ENCODE results near the gene CDKL1.
A peak's percentile ranks its signal among the peaks of the same experiment; 100 is the strongest.

Gene CDKL1

DNA sequence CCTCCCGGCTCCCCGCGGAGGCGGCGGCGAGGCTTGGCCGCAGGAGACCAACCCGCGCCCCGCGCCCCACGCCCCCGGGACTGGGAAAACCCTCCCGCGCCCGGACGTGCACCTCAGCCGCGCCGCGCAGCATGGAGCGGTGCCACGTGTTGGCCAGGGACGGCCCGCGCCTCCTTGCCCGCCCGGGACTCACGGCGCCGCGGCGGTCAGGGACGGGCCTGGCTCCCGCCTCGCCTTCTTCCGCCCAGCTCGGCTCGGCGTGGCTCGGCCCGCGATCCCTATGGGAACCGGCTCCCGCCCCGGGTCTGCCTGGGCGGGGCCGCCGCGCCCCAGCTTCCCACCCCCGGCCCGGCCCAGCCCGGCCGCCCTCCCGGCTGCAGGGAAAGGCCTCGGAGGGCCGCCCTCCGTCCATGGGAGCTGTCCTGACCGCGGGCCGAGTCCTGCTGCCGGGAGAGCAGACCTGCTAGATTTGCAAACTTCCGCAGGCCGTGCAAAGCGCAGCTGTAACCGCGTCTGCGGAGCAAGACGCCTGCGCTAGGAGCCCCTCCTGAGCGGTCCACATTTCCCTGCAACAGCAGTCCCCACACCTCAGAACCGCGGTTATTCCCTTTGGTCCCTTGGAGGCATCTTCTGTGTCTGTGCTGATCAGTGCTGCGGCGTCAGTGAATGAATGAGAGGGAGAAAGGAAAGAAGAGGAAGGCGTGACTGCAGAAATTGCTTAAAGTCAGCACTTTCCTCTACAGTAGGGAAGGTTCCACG is at the start of gene CDKL1:
CDKL1 (minus strand) TSS at position 251 of the 759 bp plus-strand sequence. CDS start 1,013 bp downstream, outside the sequence.
- peak; percentile 24 for DNase-seq

DNA sequence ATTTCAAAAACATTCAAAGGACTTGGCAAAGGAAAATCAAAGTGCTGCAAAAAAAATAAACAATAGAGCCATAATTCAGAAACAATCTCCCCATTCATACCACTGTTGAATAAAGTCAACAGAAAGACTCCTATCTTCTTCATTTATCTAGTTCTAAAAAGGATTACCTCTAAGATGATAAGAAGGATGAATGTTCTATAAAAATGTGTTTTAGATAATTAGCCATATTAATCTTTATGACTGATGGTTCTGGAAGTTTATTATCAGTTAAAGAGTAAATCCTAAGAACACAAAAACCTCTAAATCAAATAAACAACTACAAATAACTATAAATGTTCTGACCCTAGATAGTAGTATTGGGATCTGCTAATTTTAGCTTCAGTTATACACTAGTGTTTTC is 37.8 kb upstream of the CDKL1 start:
- no peak for DNase-seq

DNA sequence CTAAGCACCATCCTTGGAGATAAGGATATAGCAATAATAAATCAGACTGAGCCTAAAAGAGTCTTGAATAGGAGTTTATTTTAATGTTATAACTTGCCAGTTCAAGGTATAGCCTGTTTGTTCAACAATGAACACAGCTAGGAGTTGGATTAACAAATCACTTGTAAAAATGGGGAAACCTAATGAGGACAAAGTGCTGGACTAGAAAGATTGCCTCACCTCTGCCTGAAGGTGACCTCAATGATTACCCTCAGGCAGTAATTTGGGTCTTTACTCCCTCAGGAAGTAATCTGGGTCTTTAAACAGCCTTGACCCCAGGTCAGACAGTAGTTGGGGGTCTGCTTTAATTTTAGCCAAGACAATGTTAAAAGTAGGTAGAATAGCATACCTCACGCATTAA is 35.5 kb upstream of the CDKL1 start:
- no peak for DNase-seq

DNA sequence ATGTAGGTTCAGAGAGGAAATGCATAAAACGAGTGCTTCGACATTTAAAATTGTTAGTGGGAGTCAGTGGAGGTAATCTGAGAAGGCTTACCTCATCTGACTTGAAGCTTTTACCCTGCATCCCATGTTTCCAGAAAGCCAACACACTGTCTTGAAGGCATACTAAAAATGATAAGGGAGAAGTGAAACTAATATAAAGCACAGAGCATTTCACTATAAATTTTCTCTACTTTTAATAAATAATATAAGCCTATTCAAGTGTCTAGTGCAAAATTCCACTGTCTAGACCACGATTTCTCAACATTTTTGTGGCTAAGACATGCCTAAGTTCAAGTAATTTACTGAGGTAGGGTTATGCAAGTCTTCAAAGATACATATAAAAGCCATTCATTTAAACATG is 29.1 kb upstream of the CDKL1 start:
- DNase-seq = no peak

DNA sequence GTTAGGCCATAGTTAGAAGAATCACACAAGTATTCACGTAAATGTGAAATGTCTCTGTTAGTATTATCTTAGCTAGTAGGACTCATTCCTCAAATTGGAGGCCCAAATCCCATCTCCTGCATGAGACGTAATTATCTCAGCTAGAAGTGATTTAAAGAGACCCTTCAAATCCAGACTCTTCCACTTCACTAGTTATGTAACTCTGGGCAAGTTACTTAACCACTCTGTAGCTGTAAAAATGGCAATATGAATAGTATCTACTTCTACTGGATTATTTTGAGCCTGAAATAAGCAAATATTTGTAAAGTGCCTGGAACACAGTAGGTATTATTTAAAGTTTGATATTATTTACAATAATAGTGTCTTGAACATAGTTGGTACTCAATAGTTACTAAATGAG is 28.4 kb upstream of the CDKL1 start:
- DNase-seq = no peak

DNA sequence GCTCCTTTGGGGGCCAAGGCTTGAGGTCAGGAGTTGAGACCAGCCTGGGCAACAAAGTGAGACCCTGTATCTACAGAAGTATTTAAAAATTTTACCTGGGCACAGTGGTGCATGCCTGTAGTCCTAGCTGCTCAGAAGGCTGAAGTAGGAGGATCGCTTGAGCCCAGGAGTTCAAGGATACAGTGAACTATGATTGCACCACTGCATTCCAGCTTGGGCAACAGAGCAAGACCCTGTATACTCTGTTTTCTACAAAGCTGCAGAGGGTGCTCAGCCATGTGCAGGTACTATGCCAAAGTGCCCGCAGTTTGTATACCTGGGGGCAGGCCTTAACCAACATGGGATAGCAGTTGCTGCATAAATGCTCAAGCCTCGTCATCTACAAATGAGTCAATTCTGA is 26.8 kb upstream of the CDKL1 start:
- DNase-seq = no peak

DNA sequence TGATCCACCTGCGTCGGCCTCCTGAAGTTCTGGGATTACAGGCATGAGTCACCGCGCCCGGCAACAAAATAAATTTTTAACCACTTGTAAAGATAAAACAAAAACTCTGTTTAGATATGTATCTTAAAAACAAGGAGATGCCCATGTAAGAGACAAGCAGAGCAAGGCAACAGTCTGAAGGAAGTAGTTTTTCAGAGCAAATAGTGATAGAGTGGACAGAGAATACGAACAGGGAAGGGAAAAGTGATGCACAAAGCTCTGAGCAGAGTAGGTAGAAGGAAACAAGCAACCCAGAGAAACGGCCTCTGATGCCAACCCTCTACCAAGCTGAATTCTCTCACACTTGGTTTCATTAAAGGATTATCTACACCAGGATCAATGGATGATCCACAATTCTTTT is 24.8 kb upstream of the CDKL1 start:
- no peak for DNase-seq

DNA sequence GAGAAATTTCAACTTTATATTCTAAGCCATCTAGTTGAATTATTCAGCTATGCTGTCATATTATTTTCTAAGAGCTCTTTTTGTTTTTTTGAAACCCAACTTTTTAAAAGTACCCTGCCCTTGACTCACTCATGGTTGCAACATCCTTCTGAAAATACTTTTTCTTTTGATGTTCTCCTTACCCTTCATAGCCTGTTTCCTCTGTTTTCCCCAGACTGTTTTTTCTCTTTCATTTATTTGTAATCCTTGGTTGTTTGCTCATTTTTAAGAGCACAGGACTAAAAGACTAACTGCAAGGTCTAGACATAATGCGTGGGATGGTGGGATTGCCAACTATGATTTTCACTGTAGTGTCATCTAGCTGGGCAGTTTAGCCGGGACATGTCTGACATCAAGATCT is 21.2 kb upstream of the CDKL1 start:
- no peak for DNase-seq

DNA sequence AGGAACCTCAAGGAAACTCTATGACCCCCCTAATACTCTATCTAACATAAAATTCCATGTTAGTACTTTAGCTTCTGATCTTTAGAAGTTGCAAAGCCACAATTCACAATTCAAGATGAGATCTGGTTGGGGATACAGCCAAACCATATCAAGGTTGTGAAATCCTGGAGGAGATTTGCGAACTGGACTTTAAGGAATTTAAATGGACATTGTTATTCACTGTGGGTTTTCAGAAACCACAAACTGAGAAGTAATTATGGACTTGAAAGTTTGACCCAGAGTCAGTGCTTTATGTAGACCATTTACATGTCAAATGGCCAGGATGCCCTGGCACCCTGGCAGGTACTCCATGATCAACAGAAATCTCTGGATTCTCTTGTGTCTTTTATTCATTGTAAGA is 14.2 kb upstream of the CDKL1 start:
- DNase-seq = no peak

DNA sequence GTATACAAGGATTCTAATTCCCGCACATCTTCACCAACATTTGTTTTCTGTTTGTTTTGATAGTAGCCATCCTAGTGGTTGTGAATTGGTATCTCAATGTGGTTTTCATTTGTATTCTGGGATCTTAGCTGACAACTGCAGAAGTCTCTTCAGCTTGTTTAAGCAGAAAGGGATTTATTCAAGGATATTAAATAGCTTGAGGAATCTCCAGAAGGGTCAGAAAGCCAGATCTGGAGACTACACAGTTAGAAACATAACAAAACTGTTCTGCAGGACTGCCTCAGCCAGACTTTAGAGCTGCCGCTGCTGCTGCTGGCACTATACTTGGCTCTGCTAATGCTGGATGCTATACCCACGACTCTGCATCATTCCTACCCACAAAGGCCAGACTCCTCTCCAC is 13.4 kb upstream of the CDKL1 start:
- no peak for DNase-seq

DNA sequence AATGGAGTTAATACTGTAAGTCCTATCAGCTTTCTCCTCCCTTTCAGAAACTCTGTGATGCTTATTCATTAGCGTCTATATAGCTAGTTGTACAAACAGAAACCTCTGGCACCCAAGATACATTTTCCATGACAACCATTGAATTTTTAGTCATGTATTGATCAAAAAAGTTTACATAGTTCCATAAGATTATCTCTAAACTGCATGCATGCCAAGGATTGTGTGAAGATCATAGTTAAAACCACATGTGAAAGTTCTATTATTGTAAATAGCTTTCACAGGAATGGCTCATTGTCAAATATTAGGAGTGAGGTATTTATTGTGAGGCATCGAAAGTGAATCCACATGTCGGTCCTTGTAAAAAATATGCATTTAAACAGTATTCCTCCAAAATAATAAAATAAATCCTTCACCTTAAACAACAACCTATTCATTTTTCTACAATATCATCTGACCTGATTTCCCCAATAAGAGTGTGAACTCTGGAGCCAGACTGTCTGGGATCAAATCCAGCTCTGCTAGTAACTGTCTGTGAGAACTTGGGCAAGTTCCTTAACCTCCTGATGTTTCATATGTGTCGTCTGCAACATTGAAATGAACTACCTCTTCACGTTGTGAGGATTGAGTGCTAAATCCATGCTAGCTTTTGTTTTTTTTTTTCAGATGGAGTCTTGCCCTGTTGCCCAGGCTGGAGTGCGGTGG is 10.6 kb upstream of the CDKL1 start:
- DNase-seq = no peak

DNA sequence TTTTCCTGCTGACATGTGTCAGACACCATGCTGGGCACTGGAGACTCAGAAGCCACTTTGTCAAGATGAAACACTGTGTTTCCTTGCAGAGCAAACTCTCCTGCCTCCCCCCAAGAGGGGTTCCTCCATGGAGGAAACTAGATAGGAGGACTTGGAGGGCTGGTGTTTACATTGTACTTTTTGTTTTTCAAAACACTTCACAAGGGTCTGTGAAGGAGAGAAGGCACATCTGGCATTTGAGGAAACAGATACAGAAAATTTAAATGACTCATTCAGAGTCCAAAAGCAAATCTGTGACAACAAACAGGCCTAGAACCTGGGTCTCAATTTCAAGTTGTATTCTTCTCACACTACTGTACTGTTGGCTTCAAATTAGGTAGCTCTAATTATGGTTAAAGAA is 6.7 kb upstream of the CDKL1 start:
- DNase-seq = no peak

DNA sequence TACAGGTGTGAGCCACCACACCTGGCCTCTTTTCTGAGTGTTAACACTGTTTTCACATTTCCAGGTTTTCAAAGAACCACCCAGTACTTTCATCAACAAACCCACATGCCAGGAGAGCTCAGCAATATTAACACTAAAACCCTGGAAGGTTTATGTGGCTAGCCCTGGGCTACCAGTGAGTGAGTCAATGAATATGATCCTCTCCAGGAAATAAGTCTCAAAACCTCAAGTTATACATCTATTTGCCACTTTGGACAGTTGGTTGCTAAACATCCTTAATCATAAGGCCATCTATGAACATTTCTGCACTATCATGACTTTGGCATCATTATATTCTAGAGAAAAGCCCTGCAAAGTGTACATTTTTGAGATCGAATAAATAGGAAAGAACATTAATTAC is 6.3 kb upstream of the CDKL1 start:
- no peak for DNase-seq

DNA sequence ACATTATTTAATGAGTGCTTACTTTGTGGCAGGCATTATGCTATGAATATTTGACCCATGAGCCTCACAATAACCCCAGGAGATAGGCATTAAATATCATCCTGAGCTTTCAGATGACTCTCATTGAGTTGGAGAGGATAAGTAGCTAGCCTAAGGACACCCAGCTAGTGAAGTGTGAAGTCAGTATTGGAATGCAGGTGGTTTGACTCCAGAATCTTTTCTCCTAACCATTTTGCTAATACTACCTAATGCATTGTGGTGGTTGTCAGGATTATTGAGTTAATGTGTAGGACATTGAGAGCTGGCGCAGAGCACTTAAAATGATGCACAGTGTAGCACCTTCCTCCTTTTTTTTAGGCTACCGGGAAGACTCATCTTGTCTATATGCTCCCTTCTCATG is 3.8 kb upstream of the CDKL1 start:
- DNase-seq = no peak

DNA sequence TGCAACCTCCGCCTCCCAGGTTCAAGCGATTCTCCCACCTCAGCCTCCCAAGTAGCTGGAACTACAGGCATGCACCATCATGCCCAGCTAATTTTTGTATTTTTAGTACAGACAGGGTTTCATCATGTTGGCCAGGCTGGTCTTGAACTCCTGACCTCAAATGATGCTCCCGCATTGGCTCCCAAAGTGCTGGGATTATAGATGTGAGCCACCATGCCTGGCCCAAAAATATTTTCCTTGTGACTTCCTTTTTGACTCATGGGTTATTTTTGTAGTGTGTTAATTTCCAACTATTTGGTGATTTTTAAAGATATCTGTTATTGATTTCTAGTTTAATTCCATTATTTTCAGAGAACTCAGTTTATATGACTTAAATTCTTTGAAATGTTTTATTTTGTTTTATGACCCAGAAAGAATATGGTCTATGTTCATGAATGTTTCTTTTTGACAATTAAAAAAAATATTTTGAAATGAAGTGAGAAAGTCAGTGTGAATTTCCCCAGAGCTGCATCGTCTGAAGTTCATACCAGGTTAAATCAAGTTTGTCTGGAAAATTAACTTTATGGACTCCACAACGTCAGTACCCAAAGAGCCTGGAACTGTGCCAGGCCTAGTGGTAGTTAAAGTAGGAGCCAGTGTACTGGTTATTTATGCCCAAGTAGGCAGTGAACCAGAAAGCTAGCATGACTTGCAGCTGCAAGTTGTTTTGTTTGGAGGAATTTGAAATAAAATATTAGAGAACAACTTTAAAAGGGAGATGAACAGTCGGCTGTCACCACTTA is 2.8 kb upstream of the CDKL1 start:
- no peak for DNase-seq

DNA sequence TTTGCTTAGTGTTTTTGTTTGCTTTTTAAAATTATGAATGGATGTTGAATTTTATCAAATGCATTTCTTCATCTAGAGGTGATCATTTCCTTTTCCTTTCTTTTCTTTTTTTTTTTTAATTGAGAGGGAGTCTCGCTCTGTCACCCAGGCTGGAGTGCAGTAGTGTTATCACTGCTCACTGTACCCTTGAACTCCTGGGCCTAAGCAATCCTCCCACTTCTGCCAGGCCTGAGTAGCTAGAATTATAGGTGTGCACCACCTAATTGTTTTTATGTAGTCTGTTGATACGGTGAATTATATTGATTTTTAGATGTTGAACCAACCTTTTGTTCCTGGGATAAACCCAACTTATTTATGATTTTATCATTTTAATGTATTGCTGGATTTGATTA is 1.5 kb upstream of the CDKL1 start:
- DNase-seq = no peak

DNA sequence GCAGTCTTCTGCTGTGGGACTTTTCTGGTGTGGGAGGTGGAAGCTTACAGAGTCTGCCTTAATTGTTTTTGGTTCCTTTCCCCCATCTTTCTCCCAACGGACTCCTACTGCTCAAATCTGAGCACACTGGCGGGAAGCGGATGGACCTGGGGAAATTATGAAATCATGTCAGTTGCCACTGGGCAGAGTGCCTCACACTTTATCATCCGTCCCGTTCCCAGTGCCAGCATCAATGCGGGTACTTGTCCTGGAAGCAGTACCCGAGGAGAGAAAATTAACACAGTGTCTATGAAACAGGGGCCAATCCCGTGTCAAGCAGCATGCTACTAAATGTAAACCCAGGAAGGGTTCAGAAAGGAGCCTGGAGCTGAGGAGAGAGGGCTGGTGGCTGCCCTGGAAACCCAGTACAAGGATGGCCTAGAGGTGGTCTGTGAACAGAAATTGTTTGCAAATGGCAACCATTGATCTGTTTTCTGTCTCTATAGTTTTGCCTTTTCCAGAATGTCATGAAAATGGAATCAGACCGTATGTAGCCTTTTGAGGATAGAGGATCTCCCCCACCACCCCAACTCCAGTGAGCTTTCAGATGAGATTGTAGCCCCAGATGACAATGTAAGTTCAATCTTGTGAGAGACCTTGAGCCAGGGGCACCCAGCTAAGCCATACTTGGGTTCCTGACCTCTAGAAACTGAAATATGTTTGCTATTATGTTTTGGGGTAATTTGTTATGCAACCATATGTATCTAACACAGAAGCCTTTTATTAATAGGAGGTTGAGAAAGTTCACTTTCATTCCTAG is 908 bp upstream of the CDKL1 start:
- DNase-seq = no peak

DNA sequence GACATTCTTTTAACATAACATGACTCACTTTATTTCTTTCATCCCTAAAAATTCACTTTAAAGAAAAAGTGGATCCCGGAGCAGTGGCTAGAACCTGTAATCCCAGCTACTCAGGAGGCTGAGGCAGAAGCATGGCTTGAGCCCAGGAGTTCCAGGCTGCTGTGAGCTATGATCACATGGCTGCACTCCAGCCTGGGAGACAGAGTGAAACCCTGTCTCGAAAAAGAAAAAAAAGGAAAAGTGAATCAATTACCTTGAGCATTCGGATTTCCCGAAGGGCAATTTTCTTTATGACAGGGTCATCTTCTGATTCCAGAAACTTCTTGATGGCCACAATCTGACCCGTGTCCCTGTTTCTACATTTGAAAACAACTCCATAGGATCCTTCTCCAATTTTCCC is 1.2 kb downstream of the CDKL1 start:
- DNase-seq = no peak

DNA sequence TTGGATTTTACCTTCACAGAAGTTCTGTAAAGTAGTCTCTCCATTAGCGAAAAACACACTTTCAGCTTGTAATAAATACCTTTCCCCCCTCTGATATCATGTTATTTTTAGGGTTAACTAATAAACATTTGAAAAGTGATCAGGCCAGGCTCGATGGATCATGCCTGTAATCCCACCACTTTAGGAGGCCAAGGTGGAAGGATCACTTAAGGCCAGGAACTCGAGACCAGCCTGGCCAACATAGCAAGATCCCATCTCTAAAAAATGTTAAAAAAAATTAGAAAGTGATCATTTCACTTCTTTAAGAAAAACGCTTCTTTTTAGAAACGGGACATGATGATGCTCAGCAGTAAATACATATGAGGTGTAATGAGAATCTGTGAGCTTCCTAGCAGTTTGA is 2.0 kb downstream of the CDKL1 start:
- DNase-seq = no peak

DNA sequence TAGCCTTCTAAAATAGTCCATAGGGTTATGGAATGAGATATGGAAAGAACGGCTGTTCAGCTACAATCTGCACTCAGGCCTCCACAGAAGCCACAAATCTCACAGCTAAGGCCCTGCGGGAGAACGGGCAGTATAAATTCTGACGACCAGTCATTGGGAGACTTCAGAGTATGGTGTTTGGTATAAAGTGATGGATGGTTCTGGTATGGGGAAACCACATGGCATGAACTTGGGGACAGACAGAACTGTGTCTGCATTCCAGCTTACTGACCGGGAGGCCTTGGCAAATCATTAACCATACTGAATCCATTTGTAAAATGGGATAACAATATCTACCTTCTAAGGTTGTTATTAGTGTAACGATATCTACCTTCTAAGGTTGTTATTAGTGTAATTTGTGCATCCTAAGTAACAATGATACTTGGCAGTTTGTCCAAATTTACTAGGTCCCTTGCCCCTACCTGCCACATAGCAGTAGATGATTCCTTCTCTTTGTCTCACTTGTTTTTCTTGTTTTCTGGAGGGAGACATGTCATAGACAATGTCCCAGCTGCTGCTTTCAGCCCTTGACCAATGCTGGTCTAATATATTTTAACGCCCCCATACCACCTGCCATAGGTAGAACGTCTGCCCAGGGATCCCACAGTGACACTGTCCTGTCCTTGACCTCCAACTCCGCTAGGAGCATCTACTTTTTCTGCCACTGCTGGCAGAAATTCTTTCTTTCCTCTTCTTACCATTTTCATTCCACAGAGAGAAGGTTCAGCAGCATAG is 6.8 kb downstream of the CDKL1 start:
- no peak for DNase-seq

DNA sequence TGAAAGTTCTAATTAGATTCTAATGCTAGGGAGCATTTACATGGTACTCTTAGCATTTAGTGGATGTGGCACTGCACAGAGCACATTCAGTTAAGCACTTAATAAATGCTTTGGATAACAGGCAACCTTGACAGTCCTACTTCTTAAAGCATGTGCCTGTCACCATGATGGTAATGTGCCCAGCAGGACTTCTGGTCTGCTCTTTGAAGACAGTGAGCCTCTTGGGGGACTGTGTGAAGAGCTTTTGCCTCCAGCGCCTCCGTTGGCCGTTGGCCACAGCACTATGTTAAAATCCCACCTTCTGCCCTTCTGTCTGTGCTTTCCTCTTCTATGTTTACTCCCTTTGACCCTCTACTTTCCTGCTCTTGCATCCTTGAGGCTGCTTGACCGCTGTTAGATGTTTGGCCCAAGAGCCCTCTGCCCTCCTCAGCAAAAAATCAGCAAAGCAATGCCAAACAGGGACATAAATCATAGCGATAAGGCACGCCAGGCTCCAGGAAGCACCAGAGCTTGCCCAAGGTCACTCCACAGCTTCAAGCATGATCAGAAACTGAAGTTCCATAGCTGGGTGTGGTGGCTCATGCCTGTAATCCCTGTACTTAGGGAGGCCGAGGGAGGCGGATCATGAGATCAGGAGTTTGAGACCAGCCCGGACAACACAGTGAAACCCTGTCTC is 8.3 kb downstream of the CDKL1 start:
- DNase-seq = no peak

DNA sequence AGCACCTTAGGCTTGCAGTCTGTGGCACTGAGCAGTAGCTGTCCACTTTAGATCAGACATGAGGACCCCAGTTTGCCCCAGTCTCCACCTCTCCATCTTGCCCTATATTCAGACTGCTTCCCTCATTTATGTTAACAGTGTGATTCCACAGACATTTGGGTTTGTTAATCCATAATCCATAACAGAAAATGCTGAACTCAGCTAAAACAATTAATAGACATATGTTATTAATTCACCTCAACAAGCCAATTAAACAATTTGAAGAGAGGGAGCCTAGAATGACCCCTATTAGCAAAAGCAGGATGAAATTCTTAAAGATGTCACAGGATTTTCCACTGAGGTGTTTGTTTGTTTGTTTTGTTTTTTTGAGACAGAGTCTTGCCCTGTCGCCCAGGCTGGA is 9.1 kb downstream of the CDKL1 start:
- DNase-seq = no peak

Data from CD4-positive, alpha-beta T cell treated with Interleukin-12 subunit alpha and Interleukin-12 subunit beta, for 1 hour (primary cell).